ENCODE data around the gene RPS19BP1. TPM values are rescaled to one million over a fixed set of nuclear protein-coding genes. Genes with fewer than 3 reads are reported as not detected.

The RPS19BP1 gene, protein sequence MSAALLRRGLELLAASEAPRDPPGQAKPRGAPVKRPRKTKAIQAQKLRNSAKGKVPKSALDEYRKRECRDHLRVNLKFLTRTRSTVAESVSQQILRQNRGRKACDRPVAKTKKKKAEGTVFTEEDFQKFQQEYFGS
- total RNA-seq, result 94.1 and 113 TPM in 2 replicates

DNA sequence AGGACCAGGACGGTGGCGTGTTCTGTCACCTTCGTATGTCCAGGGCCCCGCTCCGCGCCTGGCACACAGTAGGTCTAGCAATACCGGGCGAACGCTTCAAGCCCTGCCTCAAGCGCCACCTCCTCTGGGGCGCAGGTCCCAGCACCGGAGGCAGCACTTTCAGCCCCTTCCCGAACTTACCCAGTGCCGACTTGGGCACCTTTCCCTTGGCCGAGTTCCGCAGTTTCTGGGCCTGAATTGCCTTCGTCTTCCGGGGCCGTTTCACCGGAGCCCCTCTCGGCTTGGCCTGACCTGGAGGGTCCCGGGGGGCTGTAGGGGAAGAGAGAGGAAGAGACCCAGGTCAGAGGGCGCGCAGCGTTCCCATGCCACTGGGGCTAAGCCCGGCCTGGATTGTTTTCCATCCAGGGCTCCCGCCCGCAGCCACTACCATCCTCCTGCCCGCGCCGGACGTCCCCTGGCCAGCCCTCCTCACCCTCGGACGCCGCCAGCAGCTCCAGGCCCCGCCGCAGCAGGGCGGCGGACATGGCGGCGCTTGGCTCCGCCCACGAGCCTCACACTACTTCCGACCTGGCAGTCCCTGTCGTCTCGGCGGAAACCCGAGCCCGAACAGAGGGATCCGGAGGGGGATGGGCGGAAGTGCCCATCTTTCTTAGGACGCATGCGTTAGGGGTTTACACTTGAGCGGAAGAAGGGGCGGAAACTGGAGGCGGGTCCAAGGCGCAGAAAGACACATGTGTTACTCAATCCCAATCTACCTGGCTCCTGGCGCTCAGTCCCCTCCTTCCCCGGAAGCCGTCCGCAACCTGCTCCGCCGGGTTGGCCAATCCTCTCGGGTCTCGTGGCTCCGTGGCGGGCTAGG, at the start of gene RPS19BP1:
Gene RPS19BP1 (minus strand): TSS at position 534 of the 859 bp plus-strand sequence. CDS start 10 bp downstream, at position 524.

DNA sequence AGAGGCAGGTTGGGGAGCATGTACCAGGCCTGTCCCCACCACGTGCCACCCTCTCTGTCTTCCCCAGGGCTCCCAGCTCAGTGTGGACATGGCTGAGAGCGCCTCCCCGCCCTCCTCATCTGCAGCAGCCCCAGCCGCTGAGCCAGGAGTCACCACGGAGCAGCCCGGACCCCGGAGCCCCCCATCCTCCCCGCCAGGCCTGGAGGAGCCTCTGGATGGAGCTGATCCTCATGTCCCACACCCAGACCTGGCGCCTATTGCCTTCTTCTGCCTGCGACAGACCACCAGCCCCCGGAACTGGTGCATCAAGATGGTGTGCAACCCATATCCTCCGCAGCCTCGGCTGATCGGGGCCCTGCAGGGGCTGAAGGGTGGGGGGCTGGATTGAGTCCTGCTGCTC, 38.1 kb upstream of the RPS19BP1 start, which contains the start of gene CACNA1I:
Gene CACNA1I (plus strand): TSS at position 89 of the 400 bp plus-strand sequence. CDS start 0 bp downstream, at position 89.

DNA sequence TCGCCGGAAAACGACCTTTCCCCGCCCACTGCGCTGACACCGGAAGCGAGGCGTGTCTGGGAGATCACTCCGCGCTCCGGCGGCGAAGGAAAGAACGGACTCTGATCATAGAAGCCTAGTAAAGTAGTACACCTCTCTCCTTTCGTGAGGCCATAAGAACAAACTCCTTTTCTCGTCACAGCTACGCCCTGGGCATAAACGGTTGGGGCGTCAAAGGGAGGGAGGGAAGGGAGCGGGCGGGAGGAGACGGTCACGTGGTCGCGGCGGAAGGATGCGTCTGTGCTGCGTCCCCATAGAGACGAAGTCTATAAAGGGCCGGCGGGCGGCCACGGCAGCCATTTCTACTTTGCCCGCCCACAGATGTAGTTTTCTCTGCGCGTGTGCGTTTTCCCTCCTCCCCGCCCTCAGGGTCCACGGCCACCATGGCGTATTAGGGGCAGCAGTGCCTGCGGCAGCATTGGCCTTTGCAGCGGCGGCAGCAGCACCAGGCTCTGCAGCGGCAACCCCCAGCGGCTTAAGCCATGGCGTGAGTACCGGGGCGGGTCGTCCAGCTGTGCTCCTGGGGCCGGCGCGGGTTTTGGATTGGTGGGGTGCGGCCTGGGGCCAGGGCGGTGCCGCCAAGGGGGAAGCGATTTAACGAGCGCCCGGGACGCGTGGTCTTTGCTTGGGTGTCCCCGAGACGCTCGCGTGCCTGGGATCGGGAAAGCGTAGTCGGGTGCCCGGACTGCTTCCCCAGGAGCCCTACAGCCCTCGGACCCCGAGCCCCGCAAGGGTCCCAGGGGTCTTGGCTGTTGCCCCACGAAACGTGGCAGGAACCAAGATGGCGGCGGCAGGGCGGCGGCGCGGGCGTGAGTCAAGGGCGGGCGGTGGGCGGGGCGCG, 12.1 kb downstream of the RPS19BP1 start, which contains the start of gene ATF4:
Gene ATF4 (plus strand): TSS at position 337 of the 880 bp plus-strand sequence. CDS start 884 bp downstream, outside the sequence.

DNA sequence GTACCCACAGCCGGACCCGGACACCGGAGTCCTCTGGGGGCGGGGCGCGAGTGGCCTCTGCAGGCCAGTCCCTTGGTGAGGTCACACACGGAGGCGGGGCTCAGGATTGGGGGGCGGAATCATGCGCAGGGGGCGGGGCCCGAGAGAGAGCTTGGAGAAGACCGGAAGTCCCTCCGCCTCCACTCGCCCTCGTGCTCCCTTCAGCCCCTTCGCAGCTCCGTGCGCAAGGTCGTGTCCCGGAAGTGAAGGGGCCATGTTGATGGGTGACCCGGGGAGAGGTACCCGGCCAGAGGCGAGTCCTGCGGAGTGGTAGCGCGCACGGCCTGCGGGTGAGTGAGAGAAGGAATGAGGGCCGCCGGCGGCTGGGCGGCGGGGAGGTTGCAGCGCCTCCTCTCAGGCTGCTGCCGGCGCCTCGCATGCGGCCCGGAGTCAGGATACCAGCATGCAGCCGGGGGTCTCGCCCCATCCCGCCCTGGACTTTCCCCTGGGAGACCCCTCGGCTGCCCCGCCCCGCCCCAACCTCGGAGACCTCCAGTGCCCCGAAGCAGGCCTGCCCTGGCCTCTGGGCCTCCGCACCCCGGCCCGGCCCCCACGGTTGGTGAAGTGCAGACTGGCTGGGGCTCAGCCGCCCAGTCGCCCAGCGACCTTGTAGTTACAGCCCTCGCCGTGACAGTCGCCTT, 30.3 kb downstream of the RPS19BP1 start, which contains the start of gene MIEF1:
Gene MIEF1 (plus strand): TSS at position 182 of the 680 bp plus-strand sequence. CDS start 9,005 bp downstream, outside the sequence.

Other genes starting within 250 kb of the RPS19BP1 start
- 2,456 and 3,014 TPM in 2 replicates for gene RPL3, start 213.1 kb downstream of the RPS19BP1 start, total RNA-seq
- gene SYNGR1, start 182.8 kb downstream of the RPS19BP1 start, total RNA-seq, result 5.6 and 7.9 TPM in 2 replicates
- 16.9 and 24.0 TPM in 2 replicates for gene TAB1, start 133.0 kb downstream of the RPS19BP1 start, total RNA-seq
- under 0.01 and 0.17 TPM in 2 replicates for gene MGAT3, start 75.7 kb downstream of the RPS19BP1 start, total RNA-seq
- 20.7 and 24.8 TPM in 2 replicates for gene MIEF1, start 30.5 kb downstream of the RPS19BP1 start, total RNA-seq
- gene ATF4, start 12.2 kb downstream of the RPS19BP1 start, total RNA-seq, result 396 and 410 TPM in 2 replicates
- not detected in 2 replicates for gene CACNA1I, start 38.0 kb upstream of the RPS19BP1 start, total RNA-seq

Measured in bronchus fibroblast of lung (primary cell).